GM19240 (cell line): ENCODE results near the gene SP4.
"Not testable (repeated sequence)": the region's sequence is repeated elsewhere in the genome, so short reads cannot be mapped to it uniquely, and the experiment has no call there.

Source experiments
- DNase-seq: peaks from one replicate; pipeline ENCODE4 v3.0.0; 2011; ENCODE audit warnings: low spot score; ENCODE audit not compliant: insufficient read length

The SP4 gene

GRCh38 chr7:21524680-21525079, 96.8 kb downstream of the SP4 start:
- no peak for DNase-seq

GRCh38 chr7:21526007-21526406, 98.1 kb downstream of the SP4 start:
- DNase-seq: no peak

GRCh38 chr7:21526448-21526847, 98.6 kb downstream of the SP4 start:
- no peak for DNase-seq

- not testable (repeated sequence) for DNase-seq
These were observed 104.6 kb downstream of the SP4 start for GRCh38 chr7:21532485-21532884.

GRCh38 chr7:21533646-21534045, 105.8 kb downstream of the SP4 start:
- not testable (repeated sequence) for DNase-seq

GRCh38 chr7:21536445-21537118, 108.7 kb downstream of the SP4 start:
- not testable (repeated sequence) for DNase-seq

- DNase-seq: no peak
These were observed 111.1 kb downstream of the SP4 start for GRCh38 chr7:21538936-21539495.

- peak; percentile 3 for DNase-seq
These were observed 115.1 kb downstream of the SP4 start, which contains the start of gene DNAH11 for GRCh38 chr7:21542891-21543527. Gene DNAH11 (plus strand): TSS chr7:21543039. CDS start chr7:21543246, 207 bp downstream.

- no peak for DNase-seq
These were observed 115.8 kb downstream of the SP4 start for GRCh38 chr7:21543528-21544302.

GRCh38 chr7:21544303-21544656, 116.4 kb downstream of the SP4 start:
- DNase-seq: no peak

- no peak for DNase-seq
These were observed 116.8 kb downstream of the SP4 start for GRCh38 chr7:21544715-21545114.

- DNase-seq: no peak
These were observed 119.6 kb downstream of the SP4 start for GRCh38 chr7:21547501-21547900.

- no peak for DNase-seq
These were observed 120.6 kb downstream of the SP4 start for GRCh38 chr7:21548491-21548890.

- DNase-seq: no peak
These were observed 122.2 kb downstream of the SP4 start for GRCh38 chr7:21550076-21550475.

GRCh38 chr7:21550821-21551531, 123.1 kb downstream of the SP4 start:
- no peak for DNase-seq

- DNase-seq: no peak
These were observed 134.5 kb downstream of the SP4 start for GRCh38 chr7:21562385-21562784.
